ENCODE data around the gene TMTC2.

DNA sequence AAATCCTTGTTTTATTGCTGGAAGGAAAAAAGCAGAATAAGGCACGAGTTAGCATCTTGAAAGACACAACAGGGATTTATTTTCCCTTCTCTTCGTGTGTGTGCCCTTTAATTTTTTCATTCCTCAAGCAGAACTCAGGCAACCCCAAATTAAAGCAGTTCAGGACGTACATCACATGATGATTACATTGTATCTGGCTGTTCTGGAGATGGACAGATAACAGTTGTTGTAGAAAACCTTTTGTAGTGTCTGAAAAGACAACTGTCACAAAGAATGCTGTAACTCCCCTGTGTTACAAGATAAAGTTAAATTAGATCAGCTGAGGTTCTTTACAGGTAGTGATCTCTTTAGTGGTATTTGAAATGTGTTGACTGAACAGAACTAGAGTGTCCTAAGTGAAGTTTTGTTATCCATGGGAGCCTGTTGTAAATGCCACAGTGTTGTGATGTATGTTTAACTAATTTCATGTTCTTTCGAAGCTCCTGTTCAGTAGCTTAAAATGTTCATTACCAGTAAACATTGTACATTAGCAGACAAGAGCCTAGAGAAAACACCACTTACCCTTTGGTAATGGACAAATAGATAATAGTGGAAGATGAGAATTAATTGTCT, 58.5 kb downstream of the TMTC2 start:
- TF ChIP-seq EZH2 (IDR thresholded peaks at IDR 0.05) (no peak), FOXP2 (optimal IDR thresholded peaks at IDR 0.05; ENCODE audit: control extremely low read depth, extremely low read length, insufficient read depth) (no peak), POLR2AphosphoS5 (IDR thresholded peaks at IDR 0.05; ENCODE audit: borderline replicate concordance, low read depth, low read length) (no peak)

Measured in SK-N-MC (cell line).